HG03060 (cell line): ENCODE results near the gene LEMD2.

Experiments used
- ATAC-seq: cut with Tn5 transposase; IDR thresholded peaks from one replicate; pipeline ENCODE4 v1.9.1; 2021; ENCODE audit warnings: low read depth, moderate number of reproducible peaks; ENCODE audit not compliant: unreplicated experiment

LEMD2 gene

GRCh38 chr6:33777398-33778388, 11.2 kb downstream of the LEMD2 start:
- ATAC-seq, result no peak

- ATAC-seq, result no peak
Measured at GRCh38 chr6:33776764-33777163, 12.2 kb downstream of the LEMD2 start.

- ATAC-seq, result no peak
Measured at GRCh38 chr6:33776186-33776585, 12.7 kb downstream of the LEMD2 start.

- no peak for ATAC-seq
Measured at GRCh38 chr6:33774774-33775173, 14.2 kb downstream of the LEMD2 start.

GRCh38 chr6:33772902-33773472, 15.9 kb downstream of the LEMD2 start:
- ATAC-seq, result no peak

- no peak for ATAC-seq
Measured at GRCh38 chr6:33772082-33772830, 16.7 kb downstream of the LEMD2 start.

- ATAC-seq, result no peak
Measured at GRCh38 chr6:33771146-33772081, 17.5 kb downstream of the LEMD2 start.

- no peak for ATAC-seq
Measured at GRCh38 chr6:33770833-33771145, 18.1 kb downstream of the LEMD2 start.

GRCh38 chr6:33770124-33770832, 18.7 kb downstream of the LEMD2 start:
- no peak for ATAC-seq

- no peak for ATAC-seq
Measured at GRCh38 chr6:33769248-33769821, 19.6 kb downstream of the LEMD2 start.

GRCh38 chr6:33768644-33769120, 20.2 kb downstream of the LEMD2 start:
- no peak for ATAC-seq

- ATAC-seq, result no peak
Measured at GRCh38 chr6:33766921-33767907, 21.7 kb downstream of the LEMD2 start.

- ATAC-seq, result no peak
Measured at GRCh38 chr6:33765368-33765767, 23.6 kb downstream of the LEMD2 start.

- no peak for ATAC-seq
Measured at GRCh38 chr6:33764036-33764435, 24.9 kb downstream of the LEMD2 start.

- no peak for ATAC-seq
Measured at GRCh38 chr6:33763483-33763882, 25.4 kb downstream of the LEMD2 start.

GRCh38 chr6:33762713-33763112, 26.2 kb downstream of the LEMD2 start:
- ATAC-seq, result no peak

GRCh38 chr6:33761922-33762629, 26.9 kb downstream of the LEMD2 start:
- no peak for ATAC-seq
